HG03521 (cell line): ENCODE measurements around the gene CAMK1G.

ENCODE experiments used
- ATAC-seq: cut with Tn5 transposase; IDR thresholded peaks from one replicate; pipeline ENCODE4 v1.9.1; 2021; ENCODE audit warnings: mild to moderate bottlenecking, moderate library complexity; ENCODE audit not compliant: unreplicated experiment

The CAMK1G gene

GRCh38 chr1:209564849-209565248, 18.7 kb upstream of the CAMK1G start:
- ATAC-seq: no peak

GRCh38 chr1:209565759-209566678, 17.5 kb upstream of the CAMK1G start:
- ATAC-seq: peak; percentile 75

- no peak for ATAC-seq
These were observed 15.8 kb upstream of the CAMK1G start for GRCh38 chr1:209567698-209568175.

GRCh38 chr1:209569455-209570207, 13.9 kb upstream of the CAMK1G start:
- no peak for ATAC-seq

- ATAC-seq: no peak
These were observed 12.8 kb upstream of the CAMK1G start for GRCh38 chr1:209570743-209571142.

GRCh38 chr1:209576392-209577197, 6.9 kb upstream of the CAMK1G start:
- peak; percentile 79 for ATAC-seq

- no peak for ATAC-seq
These were observed 6.2 kb upstream of the CAMK1G start for GRCh38 chr1:209577346-209577745.

- ATAC-seq: no peak
These were observed 2.9 kb upstream of the CAMK1G start for GRCh38 chr1:209580577-209580976.

- no peak for ATAC-seq
These were observed 738 bp downstream of the CAMK1G start for GRCh38 chr1:209584231-209584672.

GRCh38 chr1:209585197-209585596, 1.7 kb downstream of the CAMK1G start:
- no peak for ATAC-seq

GRCh38 chr1:209585672-209586071, 2.2 kb downstream of the CAMK1G start:
- ATAC-seq: no peak

GRCh38 chr1:209586221-209586740, 2.8 kb downstream of the CAMK1G start:
- ATAC-seq: no peak

- ATAC-seq: no peak
These were observed 4.3 kb downstream of the CAMK1G start for GRCh38 chr1:209587789-209588188.

- no peak for ATAC-seq
These were observed 5.9 kb downstream of the CAMK1G start for GRCh38 chr1:209589440-209589839.

- ATAC-seq: no peak
These were observed 6.3 kb downstream of the CAMK1G start for GRCh38 chr1:209589863-209590262.

- no peak for ATAC-seq
These were observed 6.9 kb downstream of the CAMK1G start for GRCh38 chr1:209590405-209590804.

- ATAC-seq: no peak
These were observed 10.2 kb downstream of the CAMK1G start for GRCh38 chr1:209593747-209594146.

GRCh38 chr1:209594440-209594839, 10.9 kb downstream of the CAMK1G start:
- no peak for ATAC-seq

- ATAC-seq: no peak
These were observed 11.5 kb downstream of the CAMK1G start for GRCh38 chr1:209595028-209595427.

GRCh38 chr1:209595599-209596285, 12.2 kb downstream of the CAMK1G start:
- ATAC-seq: no peak
